OCI-LY7 (cell line): ENCODE results near the gene NSMCE4A. TPM values are rescaled to one million over a fixed set of nuclear protein-coding genes. Genes with fewer than 3 reads are reported as not detected.
"Not testable (repeated sequence)": the region's sequence is repeated elsewhere in the genome, so short reads cannot be mapped to it uniquely, and the experiment has no call there.

Source experiments
- BruUV-seq: library from RNA; stranded (reverse); fragments of 400-500 nt; replicated peaks from 2 replicates; lab custom pipeline; 2021; lab: Mats Ljungman, UMichigan
- CTCF ChIA-PET: fragments of 300-600 bp; sonication (Branson Sonifier 250); formaldehyde crosslinking; loops from one replicate; lab custom pipeline; 2022; ENCODE audit warnings: antibody characterized with exemption; ENCODE audit not compliant: unreplicated experiment; lab: Charles Lee
- POLR2A ChIA-PET: fragments of 300-600 bp; sonication (Branson Sonifier 250); formaldehyde crosslinking; loops from one replicate; lab custom pipeline; 2022; ENCODE audit warnings: antibody characterized with exemption; lab: Charles Lee
- DNase-seq: peaks from one replicate; pipeline ENCODE4 v3.0.0-alpha.2; 2015; ENCODE audit warnings: low spot score
- H2AFZ ChIP-seq: fragments of 200-600 bp; sonication (generic), shearing (Covaris generic); 2 replicates; pipeline ENCODE4 v1.6.1; 2014; ENCODE audit warnings: mild to moderate bottlenecking, antibody characterized with exemption, low read length, moderate library complexity
- H3K27ac ChIP-seq: fragments of 200-600 bp; sonication (generic); 2 replicates; pipeline ENCODE4 v1.5.1; 2014; ENCODE audit warnings: mixed run types, low read depth, mild to moderate bottlenecking, moderate library complexity, low read length, inconsistent platforms; ENCODE audit not compliant: poor library complexity, severe bottlenecking
- H3K36me3 ChIP-seq: fragments of 200-600 bp; sonication (generic); 2 replicates; pipeline ENCODE4 v1.6.1; 2014; ENCODE audit warnings: mild to moderate bottlenecking, antibody characterized with exemption, low read length, moderate library complexity, mixed read lengths; ENCODE audit not compliant: insufficient read depth
- H3K4me1 ChIP-seq: fragments of 200-600 bp; sonication (generic); 2 replicates; pipeline ENCODE4 v1.5.1; 2014; ENCODE audit warnings: mild to moderate bottlenecking, low read length; ENCODE audit not compliant: insufficient read depth, poor library complexity, severe bottlenecking
- H3K4me2 ChIP-seq: fragments of 200-600 bp; sonication (generic); 2 replicates; pipeline ENCODE4 v1.6.1; 2014; ENCODE audit warnings: mild to moderate bottlenecking, low read length
- H3K4me3 ChIP-seq: fragments of 200-600 bp; sonication (generic); 2 replicates; pipeline ENCODE4 v1.5.1; 2014; ENCODE audit warnings: mild to moderate bottlenecking, low read depth, low read length; ENCODE audit not compliant: poor library complexity, severe bottlenecking
- H3K79me2 ChIP-seq: fragments of 200-600 bp; sonication (generic); 2 replicates; pipeline ENCODE4 v1.6.1; 2016; ENCODE audit warnings: low read depth, mild to moderate bottlenecking, low read length, moderate library complexity, mixed read lengths; ENCODE audit not compliant: insufficient read depth
- H3K9me2 ChIP-seq: fragments of 200-600 bp; sonication (generic); 2 replicates; pipeline ENCODE4 v1.6.1; 2016; ENCODE audit warnings: mild to moderate bottlenecking, low read length, mixed read lengths; ENCODE audit not compliant: insufficient read depth
- H3K9me3 ChIP-seq: fragments of 200-600 bp; sonication (generic); 2 replicates; pipeline ENCODE4 v1.6.1; 2014; ENCODE audit warnings: mild to moderate bottlenecking, mixed run types, low read length, mixed read lengths
- H4K20me1 ChIP-seq: fragments of 200-600 bp; sonication (generic); 2 replicates; pipeline ENCODE4 v1.6.1; 2014; ENCODE audit warnings: mild to moderate bottlenecking, antibody characterized with exemption, low read length, moderate library complexity, mixed read lengths; ENCODE audit not compliant: insufficient read depth
- CTCF ChIP-seq: fragments of 200-600 bp; sonication (generic); conservative IDR thresholded peaks from 2 replicates; pipeline ENCODE4 v1.5.1; 2014; ENCODE audit warnings: mild to moderate bottlenecking, antibody characterized with exemption, low read length, moderate library complexity, mixed read lengths
- EZH2phosphoT487 ChIP-seq: fragments of 200-600 bp; sonication (generic); IDR thresholded peaks from 2 replicates; pipeline ENCODE4 v1.6.1; 2018; ENCODE audit warnings: low read depth, borderline replicate concordance, mild to moderate bottlenecking, mixed run types, antibody characterized with exemption, low read length, moderate library complexity, mixed read lengths
- intact Hi-C: fragments of 100-400 bp; cut with micrococcal nuclease; formaldehyde crosslinking; loops from one replicate; pipeline ENCODE4 v1.10.0; 2022; ENCODE audit not compliant: unreplicated experiment
- total RNA-seq, 2 experiments: library from RNA; depleted of rRNA in 1 of 2; stranded (reverse); fragments of >200 nt in 1 of 2; shearing (Covaris generic) in 1 of 2; gene quantifications; 2 replicates each; pipeline ENCODE4 v1.2.3, GENCODE V29; 2014 to 2022

The NSMCE4A gene
- total RNA-seq, 2 experiments from 2014 or later = 69.5 to 105 TPM

- Histone ChIP-seq H3K79me2 (no peaks in the 10 kb centered on the region), H3K27ac (no peak overlapping the region), H3K36me3 (no peaks in the 10 kb centered on the region), H3K9me3 (no peaks in the 10 kb centered on the region), H2AFZ (no peak overlapping the region), H4K20me1 (no peaks in the 10 kb centered on the region), H3K4me2 (no peak overlapping the region), H3K4me3 (no peak overlapping the region), H3K9me2 (no peaks in the 10 kb centered on the region), H3K4me1 (no peaks in the 10 kb centered on the region)
- CTCF ChIA-PET = no interaction called here
- POLR2A ChIA-PET = interaction anchor here (0.7 kb wide), 1 partner anchor 205 kb away, joined by 3 read pairs; no protein-coding TSS in a partner anchor
- no peak for TF ChIP-seq CTCF
- TF ChIP-seq EZH2phosphoT487 = no peak
- intact Hi-C loops = no loop called here
- no peak for DNase-seq
- no TSS peak for BruUV-seq
Measured at GRCh38 chr10:121935702-121936101, 39.3 kb downstream of the NSMCE4A start.

GRCh38 chr10:121930268-121931085, 44.5 kb downstream of the NSMCE4A start:
- H3K27ac ChIP-seq, intact Hi-C loops, CTCF ChIA-PET, H3K9me3 ChIP-seq, H3K36me3 ChIP-seq, H4K20me1 ChIP-seq, H2AFZ ChIP-seq, POLR2A ChIA-PET, H3K9me2 ChIP-seq, DNase-seq, H3K4me2 ChIP-seq, BruUV-seq, H3K4me3 ChIP-seq: not testable (repeated sequence)
- peaks cover 28% of the 10 kb centered on the region for H3K79me2 ChIP-seq
- peaks cover 15% of the 10 kb centered on the region for H3K4me1 ChIP-seq

- H3K4me3 ChIP-seq, H3K36me3 ChIP-seq, H2AFZ ChIP-seq, DNase-seq, H3K9me3 ChIP-seq, BruUV-seq, H3K27ac ChIP-seq, H4K20me1 ChIP-seq, CTCF ChIA-PET, H3K9me2 ChIP-seq: not testable (repeated sequence)
- Histone ChIP-seq H3K4me1 (peaks cover 15% of the 10 kb centered on the region), H3K4me2 (peak overlapping the region; percentile 15; the same call in 1 of the 2 replicates), H3K79me2 (peaks cover 35% of the 10 kb centered on the region)
- POLR2A ChIA-PET = interaction anchor here (0.6 kb wide), 1 partner anchor 10 kb away, joined by 4 read pairs; no protein-coding TSS in a partner anchor
- intact Hi-C loops = loop anchor here (10.0 kb wide), 1 partner anchor 1075 kb away; the partner anchor contains the start of gene WDR11
Measured at GRCh38 chr10:121929585-121930267, 45.3 kb downstream of the NSMCE4A start.
